Osteoblast (primary cell): ENCODE data around the gene CTR9. TPM values are rescaled to one million over a fixed set of nuclear protein-coding genes. Genes with fewer than 3 reads are reported as not detected.

Experiments
- DNase-seq: peaks from one replicate; pipeline ENCODE4 v3.0.0; 2011; ENCODE audit warnings: low spot score, mixed read lengths; ENCODE audit not compliant: insufficient read length; ENCODE audit errors: missing footprints
- H2AFZ ChIP-seq: 2 replicates; pipeline ENCODE4 v1.6.0; 2011; ENCODE audit warnings: mild to moderate bottlenecking, low read length
- H3K27ac ChIP-seq: 2 replicates; pipeline ENCODE4 v1.5.1; 2011; ENCODE audit warnings: mild to moderate bottlenecking, low read depth, low read length, moderate library complexity
- H3K27me3 ChIP-seq: 2 replicates; pipeline ENCODE4 v1.6.0; 2012; ENCODE audit warnings: mild to moderate bottlenecking, control low read depth, inconsistent platforms, low read length, moderate library complexity; ENCODE audit not compliant: insufficient read depth
- H3K36me3 ChIP-seq: 2 replicates; pipeline ENCODE4 v1.5.1; 2011; ENCODE audit warnings: mild to moderate bottlenecking, low read length, control low read depth, moderate library complexity; ENCODE audit not compliant: insufficient read depth
- H3K4me1 ChIP-seq: 2 replicates; pipeline ENCODE4 v1.5.1; 2011; ENCODE audit warnings: mild to moderate bottlenecking, low read length, control low read depth, moderate library complexity; ENCODE audit not compliant: insufficient read depth
- H3K4me2 ChIP-seq: 2 replicates; pipeline ENCODE4 v1.6.0; 2011; ENCODE audit warnings: mild to moderate bottlenecking, low read length; ENCODE audit not compliant: insufficient read depth
- H3K4me3 ChIP-seq: fragments of 200-600 bp; sonication (generic); 3 replicates; pipeline ENCODE4 v1.5.1; 2012; ENCODE audit warnings: mild to moderate bottlenecking, low read length, inconsistent platforms; ENCODE audit not compliant: insufficient read depth
- H3K79me2 ChIP-seq: 2 replicates; pipeline ENCODE4 v1.6.0; 2012; ENCODE audit warnings: mild to moderate bottlenecking, low read length, control low read depth, inconsistent platforms; ENCODE audit not compliant: insufficient read depth
- H3K9me3 ChIP-seq: 2 replicates; pipeline ENCODE4 v1.5.1; 2011; ENCODE audit warnings: low read depth, low read length, control low read depth
- H4K20me1 ChIP-seq: 2 replicates; pipeline ENCODE4 v1.6.0; 2012; ENCODE audit warnings: mild to moderate bottlenecking, low read length, control low read depth; ENCODE audit not compliant: insufficient read depth
- CTCF ChIP-seq: IDR thresholded peaks from 2 replicates; pipeline ENCODE4 v1.5.1; 2011; ENCODE audit warnings: mild to moderate bottlenecking, low read depth, low read length, moderate library complexity; ENCODE audit errors: extremely low read depth
- total RNA-seq: library from RNA; depleted of rRNA; stranded (reverse); fragments of >200 nt; gene quantifications from 2 replicates; pipeline ENCODE4 v1.2.3, GENCODE V29; 2012

CTR9 gene
- total RNA-seq, 1 donor, result 25.0 TPM

DNA sequence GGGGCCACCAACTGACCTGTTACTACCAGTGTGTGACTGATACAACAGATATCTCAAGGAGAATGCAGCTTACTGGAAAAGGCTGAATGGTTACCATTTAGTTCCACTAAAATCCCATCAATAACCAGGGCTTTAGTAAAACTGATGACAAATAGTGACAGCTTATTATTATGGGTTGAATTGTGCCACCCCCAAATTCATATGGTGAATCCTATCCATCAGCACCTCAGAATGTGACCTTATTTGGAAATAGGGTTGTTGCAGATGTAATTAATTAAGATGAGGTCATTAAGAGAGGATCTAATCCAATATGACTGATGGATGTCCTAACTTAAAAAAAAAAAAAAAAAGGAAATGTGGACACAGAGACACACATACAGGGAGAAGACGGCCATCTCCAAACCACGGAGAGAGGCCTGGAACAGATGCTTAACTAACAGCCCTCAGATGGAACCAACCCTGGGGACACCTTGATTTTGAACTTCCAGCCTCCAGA lies 30.1 kb upstream of the CTR9 start:
- no peaks in the 10 kb centered on the region for H3K79me2 ChIP-seq
- H2AFZ ChIP-seq, result no peak overlapping the region
- no peak for TF ChIP-seq CTCF
- H3K4me3 ChIP-seq, result no peak overlapping the region
- H3K4me1 ChIP-seq, result no peaks in the 10 kb centered on the region
- peaks cover 18% of the 10 kb centered on the region for H3K27me3 ChIP-seq
- H4K20me1 ChIP-seq, result no peaks in the 10 kb centered on the region
- H3K4me2 ChIP-seq, result no peak overlapping the region
- H3K9me3 ChIP-seq, result no peaks in the 10 kb centered on the region
- H3K36me3 ChIP-seq, result no peaks in the 10 kb centered on the region
- no peak for DNase-seq
- H3K27ac ChIP-seq, result no peak overlapping the region

- no peak for DNase-seq
- TF ChIP-seq CTCF, result no peak
- Histone ChIP-seq H4K20me1 (no peaks in the 10 kb centered on the region), H3K27me3 (peaks cover 18% of the 10 kb centered on the region), H3K4me3 (no peak overlapping the region), H3K79me2 (no peaks in the 10 kb centered on the region), H3K4me1 (peaks cover 5% of the 10 kb centered on the region), H2AFZ (no peak overlapping the region), H3K4me2 (no peak overlapping the region), H3K27ac (no peak overlapping the region), H3K36me3 (no peaks in the 10 kb centered on the region), H3K9me3 (no peaks in the 10 kb centered on the region)
These were observed 28.7 kb upstream of the CTR9 start for GRCh38 chr11:10722307-10722706.

DNA sequence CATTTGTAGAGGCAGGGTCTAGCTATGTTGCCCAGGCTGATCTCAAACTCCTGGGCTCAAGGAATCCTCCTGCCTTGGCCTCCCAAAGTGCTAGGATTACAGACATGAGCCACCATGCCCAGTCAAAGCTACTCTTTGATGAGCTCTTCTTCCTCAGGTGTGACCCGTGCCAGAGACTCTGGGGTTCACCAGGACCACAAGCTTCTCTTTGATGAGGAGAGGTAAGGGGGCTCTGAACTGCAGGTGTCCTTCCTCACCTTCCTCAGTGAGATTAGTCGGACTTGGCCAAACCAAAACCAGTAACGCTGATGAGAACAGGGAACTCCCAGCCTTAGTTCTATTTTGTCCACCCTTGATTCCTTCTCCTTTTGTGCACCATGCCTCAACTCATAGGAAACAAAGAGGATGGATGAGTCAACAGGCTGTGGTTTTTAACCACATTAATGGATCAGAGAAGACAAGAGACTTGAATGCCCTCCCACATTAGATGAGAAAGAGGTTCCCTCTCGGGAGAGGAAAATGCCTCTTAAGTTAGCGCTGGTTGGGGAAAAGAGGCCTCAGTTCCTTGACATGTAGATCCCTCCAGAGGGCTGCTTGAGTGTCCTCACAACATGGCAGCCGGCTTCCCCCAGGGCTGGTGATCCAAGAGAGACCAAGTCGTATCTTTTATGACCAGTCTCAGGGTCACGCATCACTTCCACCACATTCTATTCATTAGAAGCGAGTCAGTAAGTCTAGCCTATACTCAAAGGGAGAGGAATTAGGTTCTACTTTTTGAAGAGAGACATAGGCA lies 25.7 kb upstream of the CTR9 start:
- H3K4me2 ChIP-seq, result no peak overlapping the region
- H3K27ac ChIP-seq, result no peak overlapping the region
- no peak overlapping the region for H3K4me3 ChIP-seq
- peaks cover 5% of the 10 kb centered on the region for H3K27me3 ChIP-seq
- H3K36me3 ChIP-seq, result no peaks in the 10 kb centered on the region
- H3K4me1 ChIP-seq, result peaks cover 32% of the 10 kb centered on the region
- H3K79me2 ChIP-seq, result no peaks in the 10 kb centered on the region
- DNase-seq, result peak; percentile 82
- no peaks in the 10 kb centered on the region for H4K20me1 ChIP-seq
- no peak for TF ChIP-seq CTCF
- H2AFZ ChIP-seq, result no peak overlapping the region
- no peaks in the 10 kb centered on the region for H3K9me3 ChIP-seq

DNA sequence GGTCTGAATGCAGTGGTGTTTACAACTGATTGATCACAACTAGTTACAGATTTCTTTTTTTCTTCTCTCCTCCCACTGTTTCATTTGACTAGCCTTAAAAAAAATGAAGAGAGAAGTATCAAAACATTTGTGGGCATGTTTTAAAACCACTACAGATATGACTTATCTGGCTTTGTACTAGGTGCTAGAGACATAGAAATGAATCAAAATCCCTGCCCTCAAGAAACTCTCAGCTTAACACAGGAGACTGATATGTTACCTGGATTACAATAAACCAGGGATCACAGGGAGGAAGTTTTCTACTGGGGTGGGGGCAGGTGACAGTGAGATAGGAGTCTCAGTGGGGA lies 25.2 kb upstream of the CTR9 start:
- Histone ChIP-seq H3K27me3 (peaks cover 2% of the 10 kb centered on the region), H2AFZ (no peak overlapping the region), H3K4me2 (no peak overlapping the region), H4K20me1 (no peaks in the 10 kb centered on the region), H3K27ac (no peak overlapping the region), H3K4me3 (no peak overlapping the region), H3K36me3 (no peaks in the 10 kb centered on the region), H3K9me3 (no peaks in the 10 kb centered on the region), H3K79me2 (no peaks in the 10 kb centered on the region), H3K4me1 (peaks cover 33% of the 10 kb centered on the region)
- DNase-seq, result no peak
- no peak for TF ChIP-seq CTCF
